Measurements from ENCODE around the gene SESN3.

GRCh38 chr11:95147364-95147905 lies 83.6 kb downstream of the SESN3 start:
- TF ChIP-seq, protein P1, sequence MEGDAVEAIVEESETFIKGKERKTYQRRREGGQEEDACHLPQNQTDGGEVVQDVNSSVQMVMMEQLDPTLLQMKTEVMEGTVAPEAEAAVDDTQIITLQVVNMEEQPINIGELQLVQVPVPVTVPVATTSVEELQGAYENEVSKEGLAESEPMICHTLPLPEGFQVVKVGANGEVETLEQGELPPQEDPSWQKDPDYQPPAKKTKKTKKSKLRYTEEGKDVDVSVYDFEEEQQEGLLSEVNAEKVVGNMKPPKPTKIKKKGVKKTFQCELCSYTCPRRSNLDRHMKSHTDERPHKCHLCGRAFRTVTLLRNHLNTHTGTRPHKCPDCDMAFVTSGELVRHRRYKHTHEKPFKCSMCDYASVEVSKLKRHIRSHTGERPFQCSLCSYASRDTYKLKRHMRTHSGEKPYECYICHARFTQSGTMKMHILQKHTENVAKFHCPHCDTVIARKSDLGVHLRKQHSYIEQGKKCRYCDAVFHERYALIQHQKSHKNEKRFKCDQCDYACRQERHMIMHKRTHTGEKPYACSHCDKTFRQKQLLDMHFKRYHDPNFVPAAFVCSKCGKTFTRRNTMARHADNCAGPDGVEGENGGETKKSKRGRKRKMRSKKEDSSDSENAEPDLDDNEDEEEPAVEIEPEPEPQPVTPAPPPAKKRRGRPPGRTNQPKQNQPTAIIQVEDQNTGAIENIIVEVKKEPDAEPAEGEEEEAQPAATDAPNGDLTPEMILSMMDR (IDR thresholded peaks at IDR 0.05; ENCODE audit: low read depth, low read length, poor library complexity, severe bottlenecking) = no peak
- TF ChIP-seq EZH2phosphoT487 (IDR thresholded peaks at IDR 0.05; ENCODE audit: borderline replicate concordance, low read length) = no peak

All from DOHH2 (cell line).